HG03442 (cell line): ENCODE measurements around the gene POLL.

Experiments used
- ATAC-seq: cut with Tn5 transposase; IDR thresholded peaks from one replicate; pipeline ENCODE4 v1.9.1; 2021; ENCODE audit warnings: mild to moderate bottlenecking, moderate library complexity; ENCODE audit not compliant: unreplicated experiment

POLL gene

DNA sequence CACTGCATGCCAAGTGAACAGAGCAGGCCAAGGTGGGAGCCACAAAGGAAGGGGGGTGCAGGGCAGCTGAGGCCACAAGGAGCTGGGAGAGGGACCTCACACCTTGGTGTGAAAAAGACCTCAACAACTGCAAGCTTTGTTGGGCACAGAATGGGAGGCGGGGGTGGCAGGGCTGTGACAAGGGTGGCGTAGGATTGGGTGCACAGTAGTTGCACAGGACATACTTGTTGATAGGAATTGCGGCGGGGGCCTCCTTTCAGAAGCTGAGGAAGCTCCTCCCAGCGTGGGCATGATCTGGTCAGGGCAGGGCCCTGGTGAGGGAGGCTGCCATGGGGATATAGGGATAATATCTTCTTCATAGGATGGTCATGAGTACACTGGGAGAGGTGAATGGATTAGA, 25.8 kb downstream of the POLL start:
- no peak for ATAC-seq

DNA sequence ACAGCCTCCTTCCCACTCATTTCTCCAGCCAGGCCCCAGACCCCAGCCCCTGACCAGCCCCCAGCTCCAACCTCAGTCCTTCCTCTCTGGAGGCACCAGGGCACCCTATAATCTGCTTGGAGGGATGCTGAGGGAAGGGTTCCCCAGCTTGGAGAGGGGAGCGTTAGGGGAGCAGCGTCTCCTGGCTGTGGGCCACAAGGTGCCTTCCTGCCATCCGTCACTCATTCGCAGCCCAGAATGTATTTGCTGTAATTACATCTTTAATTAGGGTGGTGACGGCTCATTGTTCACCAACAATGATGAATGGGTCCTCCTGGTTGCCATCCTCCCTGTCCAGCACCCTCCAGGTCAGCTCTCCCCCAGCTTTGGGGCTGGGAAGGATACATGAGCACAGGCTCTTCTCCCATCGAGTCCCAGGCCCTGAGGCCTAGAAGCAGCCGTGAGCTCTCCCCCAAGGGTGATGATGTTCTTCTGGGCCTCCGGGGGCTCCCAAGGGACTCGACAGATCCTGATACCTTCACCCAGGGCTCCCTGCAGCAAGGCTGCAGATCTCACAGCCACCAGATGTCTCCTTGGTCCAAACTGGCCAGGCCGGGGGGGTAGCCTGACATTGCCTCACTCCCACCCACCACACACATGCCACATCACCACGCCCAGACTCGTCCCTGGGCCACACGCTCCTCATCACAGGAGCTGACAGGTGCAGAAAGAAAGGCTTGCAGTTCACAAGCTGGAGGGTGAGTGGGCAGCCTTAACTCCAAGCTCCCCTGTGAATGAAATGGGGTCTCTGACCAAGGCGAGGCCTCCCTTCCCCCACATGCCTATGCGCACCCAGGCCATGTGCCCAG, 26.8 kb downstream of the POLL start:
- no peak for ATAC-seq

DNA sequence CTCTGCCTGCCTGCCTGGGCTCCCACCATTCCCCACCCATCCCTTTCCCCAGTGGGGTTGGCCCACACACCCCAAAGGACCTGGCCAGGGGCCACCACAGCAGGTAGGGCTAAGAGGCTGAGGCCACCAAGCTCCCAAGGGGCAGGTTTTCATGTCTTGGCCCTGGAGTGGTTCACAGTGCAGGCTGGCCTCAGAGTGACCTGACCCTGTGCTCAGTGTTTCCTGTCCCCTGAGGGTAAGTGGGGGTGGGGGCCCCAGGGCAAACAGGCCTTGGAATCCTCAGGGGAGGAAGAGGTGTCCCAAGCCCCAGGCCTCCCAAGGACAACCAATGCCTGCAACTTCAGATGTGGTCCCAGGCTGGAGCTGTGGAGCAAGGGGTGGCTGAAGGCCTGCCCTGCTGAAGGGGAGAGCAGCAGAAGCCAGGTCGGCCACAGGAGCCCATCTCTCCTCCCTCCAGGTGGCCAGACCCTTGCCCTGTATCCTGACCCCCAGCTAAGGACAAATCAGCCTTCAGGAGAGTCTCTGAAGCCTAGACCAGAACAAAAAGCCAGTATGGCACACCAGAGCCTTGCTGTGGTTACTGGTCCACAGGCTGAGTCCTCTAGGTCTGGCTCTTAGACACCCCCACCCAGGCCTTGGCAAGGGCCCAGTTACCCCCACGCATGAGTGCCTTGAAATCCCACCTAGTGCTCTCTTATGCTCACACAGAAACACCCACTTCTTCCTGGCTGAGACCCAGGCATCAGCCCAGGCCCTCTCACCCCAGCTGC, 27.6 kb downstream of the POLL start:
- ATAC-seq: no peak

DNA sequence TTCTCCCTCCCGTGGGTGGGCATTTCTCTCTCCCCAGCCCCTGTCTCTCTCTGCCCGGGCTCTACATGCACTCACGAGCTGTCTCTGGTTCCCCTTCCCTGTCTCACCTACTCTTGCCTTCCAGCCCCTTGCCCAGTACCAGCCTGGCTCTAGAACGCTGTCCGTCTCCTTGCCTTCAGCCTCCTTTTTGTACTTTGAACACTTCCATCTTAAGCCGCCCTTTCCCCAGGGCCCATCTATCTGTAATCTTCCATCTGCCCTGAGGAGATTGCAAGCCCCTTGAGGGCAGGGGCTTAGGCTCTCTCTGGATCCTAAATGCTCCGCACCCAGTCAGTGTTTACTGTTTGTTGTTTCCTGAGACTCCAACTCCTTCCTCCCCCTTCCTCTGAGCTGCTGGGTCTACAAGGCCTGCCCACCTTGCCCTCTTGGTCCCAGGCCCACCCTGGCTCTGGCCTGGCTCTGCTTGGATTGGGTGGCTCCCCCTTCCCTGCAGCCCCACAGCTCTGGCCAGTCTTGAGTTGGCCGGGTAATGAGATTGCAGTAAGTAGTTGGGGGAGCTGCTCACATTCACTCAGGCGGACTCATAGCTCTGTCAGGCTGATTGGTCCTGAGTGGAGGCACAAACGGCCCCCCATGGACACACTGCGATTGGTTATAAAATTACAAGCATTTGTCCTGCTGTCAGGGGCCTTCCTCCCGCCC, 28.3 kb downstream of the POLL start:
- ATAC-seq: no peak

DNA sequence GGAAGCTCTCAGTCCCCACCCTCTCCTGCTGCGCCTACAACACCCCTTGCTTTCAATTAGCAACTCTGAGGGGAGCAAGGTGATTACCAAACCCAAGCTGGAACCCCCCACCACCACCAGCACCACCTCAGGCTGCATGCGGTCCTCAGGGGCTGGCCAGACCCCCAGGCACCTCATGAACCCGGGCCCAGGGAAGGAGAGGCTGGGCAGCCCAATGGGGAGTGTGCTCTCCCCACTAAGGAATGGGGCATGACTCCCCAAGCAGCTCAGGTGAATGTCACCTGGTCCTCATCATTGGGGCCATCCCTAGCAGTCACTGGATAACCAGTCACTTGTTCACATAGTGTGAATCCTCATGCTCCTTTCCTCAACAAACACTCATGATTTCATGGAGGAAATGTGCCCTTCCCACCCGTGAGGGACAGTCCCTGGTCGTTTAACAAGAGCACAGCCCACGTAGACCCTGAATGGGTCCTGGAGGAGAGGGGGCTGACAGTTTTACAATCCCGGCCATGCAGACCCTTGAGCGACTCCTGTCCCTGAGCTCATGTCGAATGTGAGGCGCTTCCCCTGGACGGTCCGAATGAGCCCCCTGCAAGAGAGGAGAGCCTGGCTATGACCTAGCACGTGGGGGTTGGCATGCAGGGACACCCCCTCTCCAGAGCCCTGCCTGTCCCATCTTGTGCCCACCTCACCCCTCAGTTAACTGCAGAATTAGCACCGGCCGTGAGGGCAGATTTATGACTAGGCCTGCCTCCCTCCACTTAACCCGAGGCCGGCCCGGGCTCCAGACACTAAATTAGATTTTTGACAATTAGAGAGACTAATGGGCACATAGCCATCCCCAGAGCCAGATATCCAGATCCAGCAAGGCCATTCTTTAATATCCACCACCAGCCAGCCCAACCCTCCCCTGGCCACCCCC, 29.1 kb downstream of the POLL start:
- no peak for ATAC-seq

DNA sequence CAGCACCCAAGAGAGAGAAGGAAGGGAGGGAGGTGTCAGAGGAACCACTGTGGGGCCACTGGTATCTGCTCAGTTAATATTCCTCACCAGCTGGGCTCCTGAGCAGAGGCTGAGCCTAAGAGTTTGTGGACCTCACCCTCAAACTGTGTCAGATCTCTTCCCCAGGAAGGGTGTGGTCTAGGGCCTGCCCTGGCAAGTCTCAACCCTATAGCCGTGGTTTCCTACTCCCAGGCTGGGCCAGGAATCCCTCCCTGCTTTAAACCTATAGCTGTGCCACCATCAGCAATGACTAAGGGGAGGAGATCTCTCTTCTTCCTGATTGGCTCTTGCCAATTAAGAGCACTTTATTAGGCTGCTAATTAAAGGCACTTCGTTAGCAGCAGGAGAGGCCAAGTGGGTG, 29.9 kb downstream of the POLL start:
- ATAC-seq: peak; percentile 39

DNA sequence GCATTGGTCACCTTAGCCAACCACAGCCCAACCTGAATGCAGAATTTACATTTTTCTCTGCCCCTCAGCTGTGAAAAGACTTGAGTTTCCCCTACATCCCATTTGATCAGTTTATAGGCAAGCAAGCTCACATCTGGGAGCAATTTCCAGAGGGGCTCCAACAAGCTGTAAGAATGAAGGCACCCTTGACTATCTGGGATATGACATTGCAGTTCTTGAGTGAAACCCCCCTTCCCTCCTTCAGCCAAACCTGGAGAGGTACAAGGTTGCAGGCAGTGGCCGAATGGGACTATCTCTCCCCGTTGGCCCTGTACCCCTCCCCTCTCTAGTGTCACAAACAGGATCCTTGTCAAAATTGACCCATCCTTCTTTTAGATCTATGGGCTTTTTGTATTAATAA, 30.5 kb downstream of the POLL start:
- ATAC-seq: no peak

DNA sequence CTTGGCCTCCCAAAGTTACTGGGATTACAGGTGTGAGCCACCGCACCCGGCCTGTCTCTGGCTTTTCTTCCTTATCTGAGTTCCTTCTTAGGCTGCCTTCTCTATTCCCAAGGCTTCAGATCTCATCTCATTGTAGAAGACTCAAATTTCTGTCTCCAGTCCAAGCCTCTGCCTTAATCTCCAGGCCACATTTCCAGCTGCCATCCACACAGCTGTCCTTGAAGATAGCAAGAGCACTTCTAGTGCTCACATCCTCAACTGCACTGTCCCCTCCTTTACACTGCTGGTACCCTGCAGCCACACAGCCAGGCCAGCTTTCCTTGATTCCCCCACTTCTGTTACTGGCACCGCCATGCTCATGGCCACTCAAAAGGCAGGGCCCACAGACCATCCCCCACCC, 35.6 kb downstream of the POLL start:
- no peak for ATAC-seq

DNA sequence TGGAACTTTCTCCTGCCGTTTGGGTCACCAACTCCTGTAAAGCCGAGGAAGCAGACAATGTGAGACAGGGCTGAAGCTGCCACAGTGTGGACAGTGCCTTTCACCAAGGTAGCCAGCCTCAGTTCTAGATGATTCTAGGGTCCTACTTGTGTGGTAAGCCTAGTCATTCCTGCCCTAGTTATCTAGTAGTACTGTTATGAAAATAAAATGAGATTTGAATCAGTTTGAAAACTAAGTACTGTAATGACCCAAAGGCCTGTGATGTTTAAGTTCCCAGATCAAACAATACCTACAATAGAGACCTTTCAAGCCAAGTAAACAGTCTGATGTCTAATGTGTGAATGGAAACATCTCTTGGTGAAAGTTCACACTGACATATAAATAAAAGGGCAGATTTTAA, 37.1 kb downstream of the POLL start:
- no peak for ATAC-seq

DNA sequence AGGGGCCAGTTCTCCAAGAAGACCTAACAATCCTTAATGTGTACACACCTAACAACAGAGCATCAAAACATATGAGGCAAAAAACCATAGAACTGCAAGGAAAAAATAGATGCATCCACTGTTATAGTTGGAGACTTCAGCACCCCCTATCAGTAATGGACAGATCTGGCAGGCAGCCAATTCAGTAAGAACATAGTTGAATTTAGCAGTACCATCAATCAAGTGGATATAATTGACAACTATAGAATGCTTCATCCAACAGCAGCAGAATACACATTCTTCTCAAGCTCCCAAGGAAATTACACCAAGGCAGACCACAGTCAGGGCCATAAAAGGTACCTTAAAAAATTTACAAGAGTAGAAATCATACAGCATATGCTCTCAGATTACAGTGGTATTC, 42.2 kb downstream of the POLL start:
- ATAC-seq: no peak

DNA sequence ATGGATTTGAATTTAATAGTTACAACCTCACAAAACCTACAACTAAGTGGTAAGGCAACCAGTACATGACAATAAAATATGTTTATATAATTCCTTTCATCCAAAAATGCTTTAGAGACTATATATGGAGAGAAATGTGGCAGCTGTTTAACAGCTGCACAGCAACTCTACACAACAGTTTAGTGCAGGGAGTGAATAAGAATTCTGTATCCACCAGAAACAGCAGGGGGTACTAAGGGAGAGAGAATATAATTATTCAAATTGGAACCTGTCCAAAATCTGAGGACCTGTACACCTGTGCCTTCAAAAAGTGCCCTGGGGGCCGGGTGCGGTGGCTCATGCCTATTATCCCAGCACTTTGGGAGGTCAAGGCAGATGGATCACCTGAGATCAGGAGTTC, 49.6 kb downstream of the POLL start:
- no peak for ATAC-seq

DNA sequence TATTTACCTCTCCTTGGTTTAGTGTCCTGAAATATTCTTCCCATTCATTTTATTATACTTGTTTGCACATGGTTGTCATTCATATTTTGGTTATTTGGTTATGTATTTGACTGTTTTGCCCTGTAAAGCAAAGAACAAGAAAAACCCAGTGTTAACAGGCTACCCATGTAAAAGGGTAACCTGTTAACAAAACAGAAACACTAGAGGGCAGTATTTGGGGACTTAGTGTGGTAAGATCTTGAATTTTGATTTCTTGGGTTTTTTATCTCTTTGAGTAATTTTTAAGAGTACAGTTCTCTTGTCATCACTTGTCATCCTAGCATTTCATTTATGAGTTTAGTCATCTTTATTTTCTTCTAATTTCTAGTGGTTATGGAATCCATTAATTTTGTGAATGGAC, 51.3 kb downstream of the POLL start:
- ATAC-seq: no peak

DNA sequence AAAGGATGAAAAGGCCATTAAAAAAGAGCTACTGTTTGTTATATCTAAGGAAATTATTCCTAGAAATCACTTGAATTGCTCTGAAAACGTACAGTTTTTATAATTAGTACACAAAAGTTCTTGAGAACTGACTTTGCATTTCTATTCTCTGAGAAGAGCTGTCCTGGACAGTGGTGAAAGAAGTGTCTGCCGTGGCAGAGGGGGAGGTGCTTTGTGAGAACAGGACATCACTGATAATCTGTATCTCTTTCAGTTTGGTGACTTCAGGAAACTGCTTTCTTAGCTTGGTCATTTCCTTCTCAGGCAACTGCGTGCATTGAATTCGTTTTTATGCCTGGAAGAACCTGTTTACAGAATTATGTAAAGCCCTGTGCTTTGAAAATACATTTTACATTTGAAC, 52.1 kb downstream of the POLL start:
- ATAC-seq: no peak

DNA sequence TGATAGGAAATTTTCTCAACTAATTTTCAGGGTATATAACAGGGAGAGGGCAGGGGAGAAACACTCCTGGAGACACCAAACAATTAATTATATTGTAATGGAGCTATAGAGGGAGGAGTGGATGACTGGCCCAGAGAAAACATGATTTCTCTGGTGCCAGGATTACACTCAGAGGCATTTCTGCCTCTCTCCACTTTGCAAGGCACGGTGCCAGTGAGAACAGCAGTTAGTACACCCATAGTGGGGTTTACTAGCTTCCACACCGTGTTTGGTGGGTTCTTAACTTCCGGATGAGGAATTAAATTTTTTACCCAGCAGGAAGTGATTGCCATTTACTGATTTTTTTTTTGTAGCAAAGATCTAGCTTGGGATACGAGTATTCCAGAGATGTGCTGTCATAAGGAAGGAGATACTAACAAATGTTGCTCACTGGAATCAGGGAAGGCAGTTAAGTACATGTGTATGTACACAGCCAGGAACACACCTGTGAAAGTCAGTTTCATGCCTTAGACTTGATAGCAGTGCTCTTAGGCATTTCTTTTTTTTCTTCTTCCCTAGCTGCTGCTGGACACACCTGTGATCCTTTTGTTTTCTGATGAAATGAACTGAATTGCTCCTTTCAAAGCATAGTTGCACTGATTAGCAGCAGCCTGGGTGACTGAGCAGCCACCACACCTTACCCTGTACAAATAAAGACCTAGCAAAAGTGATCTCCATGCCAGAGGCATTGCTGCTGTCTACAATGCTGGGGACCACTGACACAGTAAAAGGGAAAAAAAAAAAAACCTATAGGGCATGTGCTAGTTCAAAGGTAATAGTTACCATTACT, 58.1 kb downstream of the POLL start:
- ATAC-seq: no peak

DNA sequence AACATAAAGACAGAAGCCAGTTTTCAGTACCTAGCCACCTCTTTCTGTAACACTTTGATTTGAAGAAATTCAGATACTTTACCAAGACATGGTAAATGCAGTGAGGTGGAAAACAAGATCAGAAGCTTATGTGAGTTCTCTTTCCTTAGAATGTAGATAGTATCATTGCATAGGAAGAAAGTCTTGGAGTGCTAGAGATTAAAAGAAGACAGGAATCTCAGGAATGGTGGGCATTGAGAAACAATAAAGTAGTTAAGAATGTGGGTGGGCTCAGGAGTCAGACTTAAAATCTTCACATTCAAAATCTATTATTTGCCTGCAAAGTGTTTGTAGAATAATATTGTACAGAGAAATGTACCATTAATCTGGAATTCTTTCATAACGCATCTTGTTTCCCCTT, 58.9 kb downstream of the POLL start:
- ATAC-seq: no peak
